ENCODE results near the gene PODN.
A peak's percentile ranks its signal among the peaks of the same experiment; 100 is the strongest.

PODN gene

DNA sequence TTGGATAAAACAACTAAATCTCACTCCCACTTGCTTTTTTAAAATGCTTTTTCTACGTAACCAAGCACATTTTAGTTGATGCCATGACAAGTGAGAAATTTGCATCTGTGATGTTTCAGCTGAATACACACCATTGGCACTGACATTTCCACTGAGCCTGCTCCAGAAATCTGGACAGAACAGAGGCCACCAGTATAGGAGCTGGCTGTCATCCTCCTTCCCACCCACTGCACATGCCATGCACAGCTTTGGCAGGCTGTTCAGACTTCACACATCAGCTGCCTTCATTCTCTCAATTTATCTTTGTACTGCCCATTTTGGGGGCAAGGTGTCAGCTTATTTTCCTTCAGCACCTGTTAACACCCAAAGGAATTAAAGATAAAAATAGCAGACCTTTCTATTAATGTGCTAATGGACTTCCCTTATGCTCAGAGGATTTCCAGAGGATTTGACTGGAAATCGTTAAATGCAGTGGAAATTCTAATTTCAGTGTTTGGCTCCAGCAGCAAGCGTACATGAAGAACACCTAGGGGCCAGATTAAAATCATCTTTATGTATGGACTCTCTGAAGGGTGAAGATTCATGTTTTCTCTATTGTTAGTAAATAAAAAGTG is 12.9 kb upstream of the PODN start:
- peak in 24 of 42 donors; percentile 17 to 72 (median 40) for DNase-seq
- intact Hi-C loops (cut with DNase I), result no loop called here

DNA sequence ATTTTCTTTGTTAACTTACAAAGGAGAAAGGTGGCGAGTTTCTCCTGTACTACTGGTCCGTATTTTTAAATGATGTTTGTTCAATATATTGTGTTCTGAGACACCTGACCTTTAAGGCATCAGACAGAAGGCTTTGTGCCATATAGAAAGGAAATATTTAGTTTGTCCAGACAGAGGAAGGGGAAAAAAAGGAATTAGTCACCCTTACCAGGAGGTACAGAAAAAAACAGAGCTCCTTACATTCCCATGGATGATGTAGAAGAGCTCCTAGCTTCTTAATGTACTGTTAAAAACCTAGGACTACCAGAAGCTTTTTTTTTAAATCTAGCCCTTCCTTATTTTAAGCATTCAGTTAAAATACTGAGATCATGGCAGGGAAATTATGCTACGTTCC is 12.4 kb upstream of the PODN start:
- no peak for DNase-seq

DNA sequence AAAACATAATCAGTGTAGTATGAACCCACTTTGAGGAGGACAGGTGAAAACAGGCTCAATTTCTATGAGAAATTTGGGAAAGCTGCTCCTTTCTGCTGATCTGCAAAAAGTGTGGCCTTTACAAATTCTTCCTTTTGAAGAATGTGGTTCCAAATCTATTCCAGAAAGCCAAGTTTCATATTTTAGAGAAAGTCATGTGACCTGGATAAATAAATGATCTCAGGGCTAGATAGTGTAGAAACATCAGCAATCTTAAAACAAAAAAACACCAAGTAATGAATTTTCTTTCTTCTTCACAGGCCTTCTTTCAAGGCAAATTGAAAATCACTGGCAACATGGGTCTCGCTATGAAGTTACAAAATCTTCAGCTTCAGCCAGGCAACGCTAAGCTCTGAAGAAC is 11.7 kb upstream of the PODN start:
- DNase-seq, result no peak
- intact Hi-C loops (cut with DNase I), result no loop called here

More for the DNA sequence above, 12.4 kb upstream of the PODN start:
- intact Hi-C loops (cut with DNase I), result no loop called here

DNA sequence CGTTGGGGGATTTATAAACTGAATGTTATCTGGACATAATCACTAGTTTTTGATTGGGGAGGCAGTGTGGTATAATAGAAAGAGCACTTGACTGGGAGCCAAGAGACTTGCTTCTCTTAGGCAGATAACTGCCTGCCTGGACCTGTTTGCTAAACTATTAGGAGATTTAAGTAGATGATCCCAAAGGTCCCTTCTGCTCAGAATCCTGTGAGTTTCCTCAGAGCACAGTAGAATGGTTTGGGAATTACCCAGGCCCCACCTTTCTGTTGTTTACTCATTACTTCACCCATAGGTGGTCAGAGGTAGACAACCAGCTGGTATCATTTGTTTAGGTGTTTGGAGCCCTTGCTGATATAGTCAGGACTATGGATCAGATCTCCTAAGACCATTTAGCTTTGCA is 10.3 kb upstream of the PODN start:
- intact Hi-C loops (cut with DNase I), result no loop called here
- DNase-seq, result no peak

- no peak for DNase-seq
- intact Hi-C loops (cut with DNase I), result no loop called here
Observed at GRCh38 chr1:53057127-53057526, 4.9 kb upstream of the PODN start.

GRCh38 chr1:53060579-53060978 is 1.4 kb upstream of the PODN start:
- intact Hi-C loops (cut with DNase I), result no loop called here
- peak in 1 of 42 donors; percentile 25 for DNase-seq

DNA sequence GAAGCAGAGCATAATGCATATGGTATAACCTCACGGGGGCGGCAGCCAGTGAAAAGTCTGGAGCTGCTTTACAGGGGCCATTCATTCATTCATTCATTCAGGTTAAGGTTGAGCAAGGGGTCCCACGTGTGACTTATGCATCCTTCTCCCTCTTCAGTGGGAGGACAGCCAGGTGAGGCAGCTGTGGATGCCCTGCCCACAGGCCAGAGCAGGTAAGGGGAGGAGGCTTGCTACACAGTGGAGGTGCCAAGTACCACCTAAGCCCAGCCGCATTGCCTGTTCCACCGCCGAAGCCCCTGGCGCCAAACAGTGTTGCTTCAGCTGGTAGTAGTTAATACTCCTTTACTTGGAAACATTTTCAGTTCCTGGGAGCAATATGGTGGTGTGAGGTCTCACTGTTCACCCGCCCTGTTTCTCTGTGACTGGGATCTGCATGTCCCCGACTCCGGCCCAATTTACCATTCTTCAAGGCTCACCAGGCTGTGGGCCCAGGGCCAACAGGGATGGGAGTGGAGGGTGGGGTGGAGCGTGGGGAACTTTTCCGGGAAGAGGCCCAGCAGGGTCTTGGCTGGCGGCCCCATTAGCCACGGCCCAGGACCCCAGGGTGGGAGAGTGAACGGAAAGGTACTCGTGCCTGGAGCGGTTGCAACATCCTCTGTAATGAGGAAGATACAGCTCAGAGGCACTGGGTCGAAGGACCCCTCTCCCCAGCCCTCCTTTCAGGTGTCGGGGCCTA is 722 bp upstream of the PODN start:
- peak in 4 of 42 donors; percentile 28 to 45 (median 36) for DNase-seq
- intact Hi-C loops (cut with DNase I), result no loop called here

- DNase-seq, result peak in 6 of 42 donors; percentile 24 to 42 (median 28)
- intact Hi-C loops (cut with DNase I), result no loop called here
Observed at GRCh38 chr1:53062708-53063591, 937 bp downstream of the PODN start.

DNA sequence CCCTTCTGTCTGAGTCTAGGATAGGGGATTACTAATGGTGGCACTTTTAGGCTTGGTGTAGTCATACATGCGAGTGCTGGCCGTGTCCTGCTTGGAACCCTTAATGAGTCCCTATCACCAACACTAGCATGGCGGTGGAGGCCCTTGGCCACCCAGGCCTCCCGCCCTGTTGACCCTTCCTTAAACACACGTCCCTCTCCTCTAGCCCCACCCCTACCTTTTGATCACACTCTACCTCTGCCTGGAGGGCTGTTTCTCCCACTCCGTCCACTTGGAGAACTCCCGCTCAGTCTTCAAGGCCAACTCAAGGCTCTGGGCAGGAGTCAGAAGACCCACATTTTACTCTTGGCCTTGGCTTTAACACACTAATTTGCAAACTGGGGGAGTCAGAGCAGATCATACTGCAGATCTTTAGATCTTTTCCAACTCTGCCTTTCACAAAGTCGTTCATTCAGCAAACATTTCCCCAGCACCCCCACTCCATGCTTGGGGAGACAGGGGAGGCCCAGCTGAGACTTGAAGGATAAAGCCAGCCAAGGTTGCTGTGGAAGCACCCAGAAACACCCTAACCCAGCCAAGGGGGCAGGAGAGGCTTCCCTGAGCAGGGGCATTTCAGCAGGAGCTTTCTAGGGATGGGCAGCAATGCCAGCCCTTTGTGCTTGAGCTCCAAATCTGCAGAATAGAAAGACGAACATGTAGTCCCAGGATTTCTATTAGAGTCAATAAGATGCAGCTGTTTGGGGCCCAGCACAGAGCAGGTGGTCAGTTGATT is 1.9 kb downstream of the PODN start:
- DNase-seq, result peak in 3 of 42 donors; percentile 13 to 21 (median 18)
- intact Hi-C loops (cut with DNase I), result no loop called here

DNA sequence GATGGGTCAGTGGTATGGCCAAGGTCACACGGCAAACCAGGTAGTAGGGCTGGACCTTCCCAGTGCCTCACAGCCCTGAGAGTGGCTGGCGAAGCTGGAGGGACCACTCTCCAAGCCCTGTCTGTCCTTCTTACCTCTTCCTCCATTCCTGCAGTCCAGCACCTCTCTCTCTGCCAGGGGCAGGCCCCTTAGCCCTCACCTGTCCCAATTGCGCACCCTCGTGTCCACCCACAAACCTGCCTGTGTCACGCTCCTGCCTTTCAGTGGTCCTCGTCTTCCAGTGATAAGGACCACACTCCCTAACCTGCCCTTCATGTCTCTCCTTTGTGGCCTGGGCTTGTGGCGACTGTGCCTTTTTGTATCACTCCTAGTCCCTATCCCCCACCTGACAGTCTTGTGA is 3.4 kb downstream of the PODN start:
- DNase-seq, result peak in 6 of 42 donors; percentile 5 to 28 (median 12)
- intact Hi-C loops (cut with DNase I), result no loop called here

- intact Hi-C loops (cut with DNase I), result no loop called here
- DNase-seq, result peak in 9 of 42 donors; percentile 5 to 22 (median 8)
Observed at GRCh38 chr1:53066488-53066887, 4.5 kb downstream of the PODN start.

DNA sequence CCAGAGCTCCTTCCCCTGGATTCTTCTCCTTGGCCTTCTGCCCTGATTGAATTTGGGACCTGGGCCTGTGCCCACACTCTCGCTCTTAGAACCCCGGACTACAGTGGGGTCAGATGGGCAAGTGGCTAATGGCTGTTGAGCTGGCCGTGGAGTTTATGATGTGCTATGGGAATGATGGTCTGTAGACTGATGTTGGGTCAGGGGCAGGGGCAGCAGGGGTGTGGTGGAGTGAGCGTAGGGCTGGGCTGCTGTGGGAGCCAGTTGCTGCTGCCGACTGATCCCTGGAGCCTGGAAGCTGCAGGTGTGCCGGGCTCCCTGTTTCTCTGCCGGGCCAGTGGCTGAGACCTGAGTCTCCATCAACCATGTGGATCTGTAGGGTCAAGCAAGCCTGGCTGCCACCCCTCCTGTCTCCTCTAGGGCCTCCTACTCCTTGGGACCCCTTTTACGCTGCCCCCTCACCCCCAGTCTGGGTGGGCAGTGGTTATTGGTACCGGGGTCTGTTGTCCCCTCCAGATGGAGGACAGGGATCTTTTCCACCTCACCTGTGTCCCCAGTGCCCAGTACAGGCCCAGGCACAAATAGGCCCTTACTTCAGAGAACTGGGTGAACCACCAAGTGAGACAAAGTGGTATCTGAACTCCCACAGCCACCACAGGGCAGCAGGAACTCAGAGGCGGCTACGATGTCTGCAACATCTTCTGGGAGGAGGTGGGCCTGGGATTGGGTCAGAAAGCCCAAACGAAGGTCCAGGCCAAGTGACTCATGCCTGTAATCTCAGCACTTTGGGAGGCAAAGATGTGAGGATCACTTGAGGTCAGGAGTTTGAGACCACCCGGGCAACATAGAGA is 5.1 kb downstream of the PODN start:
- intact Hi-C loops (cut with DNase I), result no loop called here

DNA sequence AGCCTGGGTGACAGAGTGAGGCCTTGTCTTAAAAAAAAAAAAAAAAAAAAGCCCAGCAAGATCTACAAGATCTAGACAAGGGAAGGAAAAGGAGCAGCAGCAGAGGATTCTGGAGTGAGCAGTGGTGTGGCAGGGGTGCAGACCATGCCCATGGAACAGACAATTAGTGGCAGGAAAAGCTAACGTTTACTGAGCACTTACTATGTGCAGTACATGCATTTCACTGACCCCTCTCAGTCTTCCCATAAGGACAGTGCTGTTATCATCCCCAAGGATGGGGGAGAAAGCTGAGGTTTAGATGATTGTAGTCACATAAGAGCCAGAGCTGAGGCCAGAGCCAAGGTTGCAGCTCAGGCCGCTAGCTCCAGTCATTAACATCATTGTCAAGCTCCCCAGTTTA is 5.9 kb downstream of the PODN start:
- intact Hi-C loops (cut with DNase I), result no loop called here
- peak in 2 of 42 donors; percentile 0 to 2 for DNase-seq

More for the DNA sequence above, 5.1 kb downstream of the PODN start:
- DNase-seq, result peak in 12 of 42 donors; percentile 4 to 41 (median 13)

DNA sequence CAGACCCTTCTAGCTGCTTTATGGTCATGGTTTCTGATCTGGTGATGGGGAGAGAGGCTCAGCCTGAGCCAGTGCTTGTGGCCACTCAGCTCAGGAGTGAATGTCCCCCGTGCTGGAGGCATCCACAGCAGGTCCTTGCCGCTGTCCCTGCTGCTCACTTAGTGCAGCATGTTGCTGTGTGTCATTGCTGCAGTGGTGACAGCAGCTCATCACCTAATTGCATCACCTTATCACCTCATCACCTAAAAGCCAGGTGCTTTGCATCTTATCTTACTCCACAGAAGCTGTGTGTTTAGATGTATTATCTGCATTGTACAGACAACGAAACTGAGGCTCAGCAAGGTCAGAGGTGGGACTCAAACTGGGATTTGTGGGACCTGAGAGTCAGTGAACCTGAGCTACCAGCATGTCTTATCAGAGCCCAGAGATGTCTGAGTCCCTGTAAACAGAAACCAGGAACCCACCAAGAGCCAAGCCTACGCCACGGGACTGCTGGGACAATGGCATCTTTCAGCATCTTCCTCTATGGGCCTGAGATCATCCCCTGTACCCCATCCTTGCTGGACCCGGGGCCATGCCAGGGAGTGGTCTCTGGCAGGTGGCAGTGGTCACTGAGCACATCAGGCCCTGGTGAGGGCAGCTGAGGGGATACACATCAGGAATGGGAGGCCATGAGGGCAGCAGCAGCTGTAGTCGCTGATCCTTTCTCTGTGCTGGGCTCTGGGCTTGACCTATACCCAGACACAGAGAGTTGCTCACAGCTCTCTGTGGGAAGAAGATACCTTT is 6.5 kb downstream of the PODN start:
- intact Hi-C loops (cut with DNase I), result no loop called here
- peak in 11 of 42 donors; percentile 1 to 27 (median 6) for DNase-seq

GRCh38 chr1:53069265-53069662 is 7.3 kb downstream of the PODN start:
- DNase-seq, result peak in 6 of 42 donors; percentile 1 to 14 (median 3)
- intact Hi-C loops (cut with DNase I), result no loop called here

DNA sequence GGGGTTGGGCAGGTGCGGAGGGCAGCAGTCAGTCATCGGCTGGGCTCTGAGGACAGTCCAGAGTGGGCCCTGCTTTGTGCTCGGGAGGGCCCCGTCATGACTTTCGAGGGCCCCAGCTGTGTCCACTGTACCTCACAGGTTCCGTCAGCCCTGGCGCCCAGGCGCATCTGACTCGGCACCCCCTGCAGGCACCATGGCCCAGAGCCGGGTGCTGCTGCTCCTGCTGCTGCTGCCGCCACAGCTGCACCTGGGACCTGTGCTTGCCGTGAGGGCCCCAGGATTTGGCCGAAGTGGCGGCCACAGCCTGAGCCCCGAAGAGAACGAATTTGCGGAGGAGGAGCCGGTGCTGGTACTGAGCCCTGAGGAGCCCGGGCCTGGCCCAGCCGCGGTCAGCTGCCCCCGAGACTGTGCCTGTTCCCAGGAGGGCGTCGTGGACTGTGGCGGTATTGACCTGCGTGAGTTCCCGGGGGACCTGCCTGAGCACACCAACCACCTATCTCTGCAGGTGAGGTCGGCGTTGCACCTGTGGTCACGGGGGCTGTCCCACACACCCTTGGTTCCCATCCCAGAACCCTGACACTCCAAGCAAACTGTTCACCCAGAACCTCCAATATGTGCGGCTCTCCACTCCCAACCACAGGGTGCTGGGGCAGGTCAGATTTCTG is 7.8 kb downstream of the PODN start:
- peak in 17 of 42 donors; percentile 0 to 34 (median 9) for DNase-seq
- intact Hi-C loops (cut with DNase I), result no loop called here

DNA sequence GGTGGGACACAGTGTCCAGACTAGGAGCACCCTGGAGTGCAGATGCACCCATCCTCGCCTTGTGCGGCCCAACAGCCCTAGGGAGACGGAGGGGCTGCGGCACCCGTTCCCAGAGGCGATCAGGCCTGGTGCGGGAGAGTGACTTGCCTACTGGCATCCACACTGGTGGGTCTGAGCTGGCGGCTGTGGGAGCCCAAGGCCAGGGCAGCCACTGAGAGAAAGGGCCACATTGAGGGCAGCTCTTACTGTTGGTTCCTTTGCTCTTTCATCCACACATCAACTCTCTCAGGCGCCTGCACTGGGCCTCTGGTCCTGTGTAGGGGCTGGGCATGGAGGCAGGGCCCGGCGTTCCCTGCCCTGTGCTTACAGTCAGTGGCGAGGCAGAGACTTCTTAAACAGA is 8.6 kb downstream of the PODN start:
- intact Hi-C loops (cut with DNase I), result no loop called here
- DNase-seq, result peak in 16 of 42 donors; percentile 1 to 36 (median 10)
